ENCODE results near the gene NLRP1.

DNA sequence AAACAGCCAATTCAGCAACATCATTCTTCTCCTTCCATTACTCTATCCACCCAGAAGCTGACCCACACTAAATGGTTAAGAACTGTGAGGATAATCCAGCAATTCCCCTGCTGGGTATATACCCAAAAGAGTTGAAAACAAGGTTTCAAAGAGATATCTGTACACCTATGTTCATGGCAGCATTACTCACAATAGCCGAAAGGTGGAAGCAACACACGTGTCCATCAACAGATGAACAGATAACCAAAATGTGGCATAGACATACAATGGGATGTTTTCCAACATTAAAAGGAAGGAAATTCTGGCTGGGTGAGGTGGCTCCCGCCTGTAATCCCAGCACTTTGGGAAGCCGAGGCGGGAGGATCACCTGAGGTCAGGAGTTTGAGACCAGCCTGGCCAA is 78.0 kb downstream of the NLRP1 start:
- TF ChIP-seq POLR2AphosphoS5 (IDR thresholded peaks at IDR 0.05; ENCODE audit: low read depth, low read length) (no peak), TAF1 (IDR thresholded peaks at IDR 0.05; ENCODE audit: borderline replicate concordance, insufficient read depth, low read length) (no peak)
